ENCODE measurements around the gene LIN37. TPM values are rescaled to one million over a fixed set of nuclear protein-coding genes. Genes with fewer than 3 reads are reported as not detected.

Gene LIN37
- total and polyA plus RNA-seq, 2 of the 13 experiments (the other 11 are each of a cell fraction or from before 2014, with no cell fraction given) = 6.3 to 8.7 TPM

- TF ChIP-seq, protein P1, sequence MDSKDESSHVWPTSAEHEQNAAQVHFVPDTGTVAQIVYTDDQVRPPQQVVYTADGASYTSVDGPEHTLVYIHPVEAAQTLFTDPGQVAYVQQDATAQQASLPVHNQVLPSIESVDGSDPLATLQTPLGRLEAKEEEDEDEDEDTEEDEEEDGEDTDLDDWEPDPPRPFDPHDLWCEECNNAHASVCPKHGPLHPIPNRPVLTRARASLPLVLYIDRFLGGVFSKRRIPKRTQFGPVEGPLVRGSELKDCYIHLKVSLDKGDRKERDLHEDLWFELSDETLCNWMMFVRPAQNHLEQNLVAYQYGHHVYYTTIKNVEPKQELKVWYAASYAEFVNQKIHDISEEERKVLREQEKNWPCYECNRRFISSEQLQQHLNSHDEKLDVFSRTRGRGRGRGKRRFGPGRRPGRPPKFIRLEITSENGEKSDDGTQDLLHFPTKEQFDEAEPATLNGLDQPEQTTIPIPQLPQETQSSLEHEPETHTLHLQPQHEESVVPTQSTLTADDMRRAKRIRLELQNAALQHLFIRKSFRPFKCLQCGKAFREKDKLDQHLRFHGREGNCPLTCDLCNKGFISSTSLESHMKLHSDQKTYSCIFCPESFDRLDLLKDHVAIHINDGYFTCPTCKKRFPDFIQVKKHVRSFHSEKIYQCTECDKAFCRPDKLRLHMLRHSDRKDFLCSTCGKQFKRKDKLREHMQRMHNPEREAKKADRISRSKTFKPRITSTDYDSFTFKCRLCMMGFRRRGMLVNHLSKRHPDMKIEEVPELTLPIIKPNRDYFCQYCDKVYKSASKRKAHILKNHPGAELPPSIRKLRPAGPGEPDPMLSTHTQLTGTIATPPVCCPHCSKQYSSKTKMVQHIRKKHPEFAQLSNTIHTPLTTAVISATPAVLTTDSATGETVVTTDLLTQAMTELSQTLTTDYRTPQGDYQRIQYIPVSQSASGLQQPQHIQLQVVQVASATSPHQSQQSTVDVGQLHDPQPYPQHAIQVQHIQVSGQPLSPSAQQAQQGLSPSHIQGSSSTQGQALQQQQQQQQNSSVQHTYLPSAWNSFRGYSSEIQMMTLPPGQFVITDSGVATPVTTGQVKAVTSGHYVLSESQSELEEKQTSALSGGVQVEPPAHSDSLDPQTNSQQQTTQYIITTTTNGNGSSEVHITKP (CRISPR knock-in tag; IDR thresholded peaks at IDR 0.05; ENCODE audit: low read depth) = no peak
- TF ChIP-seq, protein P2, sequence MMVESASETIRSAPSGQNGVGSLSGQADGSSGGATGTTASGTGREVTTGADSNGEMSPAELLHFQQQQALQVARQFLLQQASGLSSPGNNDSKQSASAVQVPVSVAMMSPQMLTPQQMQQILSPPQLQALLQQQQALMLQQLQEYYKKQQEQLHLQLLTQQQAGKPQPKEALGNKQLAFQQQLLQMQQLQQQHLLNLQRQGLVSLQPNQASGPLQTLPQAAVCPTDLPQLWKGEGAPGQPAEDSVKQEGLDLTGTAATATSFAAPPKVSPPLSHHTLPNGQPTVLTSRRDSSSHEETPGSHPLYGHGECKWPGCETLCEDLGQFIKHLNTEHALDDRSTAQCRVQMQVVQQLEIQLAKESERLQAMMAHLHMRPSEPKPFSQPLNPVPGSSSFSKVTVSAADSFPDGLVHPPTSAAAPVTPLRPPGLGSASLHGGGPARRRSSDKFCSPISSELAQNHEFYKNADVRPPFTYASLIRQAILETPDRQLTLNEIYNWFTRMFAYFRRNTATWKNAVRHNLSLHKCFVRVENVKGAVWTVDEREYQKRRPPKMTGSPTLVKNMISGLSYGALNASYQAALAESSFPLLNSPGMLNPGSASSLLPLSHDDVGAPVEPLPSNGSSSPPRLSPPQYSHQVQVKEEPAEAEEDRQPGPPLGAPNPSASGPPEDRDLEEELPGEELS (CRISPR knock-in tag; IDR thresholded peaks at IDR 0.05) = no peak
- TF ChIP-seq ZBTB42 (CRISPR knock-in tag; IDR thresholded peaks at IDR 0.05) = no peak
- TF ChIP-seq YEATS2 (CRISPR knock-in tag; IDR thresholded peaks at IDR 0.05; ENCODE audit: borderline replicate concordance) = no peak
- TF ChIP-seq CSRNP2 (CRISPR knock-in tag; conservative IDR thresholded peaks at IDR 0.05; ENCODE audit: low read depth) = no peak
- TF ChIP-seq TFE3 (CRISPR knock-in tag; IDR thresholded peaks at IDR 0.05) = no peak
- TF ChIP-seq ZFP91 (CRISPR knock-in tag; IDR thresholded peaks at IDR 0.05; ENCODE audit: borderline replicate concordance) = no peak
- TF ChIP-seq, protein P3, sequence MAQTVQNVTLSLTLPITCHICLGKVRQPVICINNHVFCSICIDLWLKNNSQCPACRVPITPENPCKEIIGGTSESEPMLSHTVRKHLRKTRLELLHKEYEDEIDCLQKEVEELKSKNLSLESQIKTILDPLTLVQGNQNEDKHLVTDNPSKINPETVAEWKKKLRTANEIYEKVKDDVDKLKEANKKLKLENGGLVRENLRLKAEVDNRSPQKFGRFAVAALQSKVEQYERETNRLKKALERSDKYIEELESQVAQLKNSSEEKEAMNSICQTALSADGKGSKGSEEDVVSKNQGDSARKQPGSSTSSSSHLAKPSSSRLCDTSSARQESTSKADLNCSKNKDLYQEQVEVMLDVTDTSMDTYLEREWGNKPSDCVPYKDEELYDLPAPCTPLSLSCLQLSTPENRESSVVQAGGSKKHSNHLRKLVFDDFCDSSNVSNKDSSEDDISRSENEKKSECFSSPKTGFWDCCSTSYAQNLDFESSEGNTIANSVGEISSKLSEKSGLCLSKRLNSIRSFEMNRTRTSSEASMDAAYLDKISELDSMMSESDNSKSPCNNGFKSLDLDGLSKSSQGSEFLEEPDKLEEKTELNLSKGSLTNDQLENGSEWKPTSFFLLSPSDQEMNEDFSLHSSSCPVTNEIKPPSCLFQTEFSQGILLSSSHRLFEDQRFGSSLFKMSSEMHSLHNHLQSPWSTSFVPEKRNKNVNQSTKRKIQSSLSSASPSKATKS (CRISPR knock-in tag; IDR thresholded peaks at IDR 0.05) = no peak
- TF ChIP-seq SP4 (CRISPR knock-in tag; IDR thresholded peaks at IDR 0.05) = no peak
- TF ChIP-seq ZNF264 (CRISPR knock-in tag; IDR thresholded peaks at IDR 0.05) = no peak
- no peak for TF ChIP-seq HDAC1 (CRISPR knock-in tag; IDR thresholded peaks at IDR 0.05)
- no peak for TF ChIP-seq ZBTB3 (CRISPR knock-in tag; IDR thresholded peaks at IDR 0.05; ENCODE audit: borderline replicate concordance, low read depth)
- TF ChIP-seq SSRP1 (CRISPR knock-in tag; IDR thresholded peaks at IDR 0.05) = no peak
- TF ChIP-seq TCF12 (IDR thresholded peaks at IDR 0.05) = no peak
- no peak for TF ChIP-seq TCF12 (CRISPR knock-in tag; IDR thresholded peaks at IDR 0.05)
Measured at GRCh38 chr19:35788205-35788960, 40.0 kb downstream of the LIN37 start (continued).
